ENCODE measurements around the gene ASPHD2.
A peak's percentile ranks its signal among the peaks of the same experiment; 100 is the strongest.

Gene ASPHD2

GRCh38 chr22:26442086-26442756, 13.2 kb downstream of the ASPHD2 start:
- no peak for DNase-seq
- in situ Hi-C loops (cut with MboI; ENCODE audit: low pct_unique_long_range_greater_than_20kb, low sequenced_read_pairs): no loop called here

GRCh38 chr22:26443901-26444690, 15.0 kb downstream of the ASPHD2 start:
- in situ Hi-C loops (cut with MboI; ENCODE audit: low pct_unique_long_range_greater_than_20kb, low sequenced_read_pairs): no loop called here
- no peak for DNase-seq

DNA sequence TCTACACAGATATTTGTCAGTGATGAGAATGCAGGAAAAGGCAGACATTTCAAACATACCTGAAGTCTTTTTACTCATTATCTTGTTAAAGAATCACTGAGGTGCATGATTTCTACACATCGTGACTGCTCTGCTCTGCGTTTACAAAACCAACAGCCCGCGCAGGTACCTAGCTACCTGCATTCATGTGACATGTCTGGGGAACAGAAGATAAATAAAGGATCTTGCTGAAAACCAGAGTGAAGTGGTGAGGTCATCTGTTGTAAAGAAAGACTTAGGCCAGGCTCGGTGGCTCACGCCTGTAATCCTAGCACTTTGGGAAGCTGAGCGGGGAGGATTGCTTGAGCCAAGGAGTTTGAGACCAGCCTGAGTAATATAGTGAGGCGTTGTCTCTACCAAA, 15.7 kb downstream of the ASPHD2 start:
- in situ Hi-C loops (cut with MboI; ENCODE audit: low pct_unique_long_range_greater_than_20kb, low sequenced_read_pairs): no loop called here
- DNase-seq: no peak

- DNase-seq: no peak
- in situ Hi-C loops (cut with MboI; ENCODE audit: low pct_unique_long_range_greater_than_20kb, low sequenced_read_pairs): no loop called here
Observed at GRCh38 chr22:26445577-26446275, 16.7 kb downstream of the ASPHD2 start.

GRCh38 chr22:26446808-26447515, 17.9 kb downstream of the ASPHD2 start:
- in situ Hi-C loops (cut with MboI; ENCODE audit: low pct_unique_long_range_greater_than_20kb, low sequenced_read_pairs): no loop called here
- DNase-seq: no peak

DNA sequence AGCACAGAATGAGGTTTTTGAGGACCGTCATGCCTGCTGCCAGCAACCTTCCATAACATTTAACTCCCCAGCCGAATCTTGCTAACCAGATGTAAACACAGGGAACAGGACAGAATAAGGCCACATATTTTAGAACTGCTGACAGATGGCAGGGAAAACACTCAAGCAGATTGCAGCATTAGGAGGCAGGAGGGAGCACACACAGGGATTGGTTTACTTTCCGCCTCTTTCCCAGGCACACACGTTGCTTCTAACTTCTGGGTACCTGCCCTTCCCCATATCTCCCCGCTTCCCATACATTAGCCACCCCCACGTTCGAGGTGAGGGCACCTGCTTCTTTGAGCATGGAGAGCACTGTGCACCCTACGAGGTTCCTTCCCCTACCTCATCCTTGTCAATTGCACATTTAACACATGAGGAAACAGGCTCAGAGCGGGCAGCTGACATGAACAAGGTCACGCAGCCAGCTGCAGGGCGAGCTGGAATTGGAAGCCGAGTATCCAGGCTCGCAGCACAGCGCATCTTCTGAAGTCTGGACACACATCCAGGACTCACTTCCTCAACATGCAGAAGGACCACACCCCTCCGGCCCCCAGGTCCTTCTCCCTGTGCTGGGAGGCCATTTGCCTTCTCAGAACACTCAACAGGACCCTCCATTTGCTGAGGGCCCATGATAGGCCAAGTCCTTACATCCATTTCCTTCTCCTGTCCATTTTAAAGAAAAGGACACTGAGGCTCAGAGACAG, 18.7 kb downstream of the ASPHD2 start:
- no peak for DNase-seq
- in situ Hi-C loops (cut with MboI; ENCODE audit: low pct_unique_long_range_greater_than_20kb, low sequenced_read_pairs): no loop called here

GRCh38 chr22:26448334-26448733, 19.3 kb downstream of the ASPHD2 start:
- in situ Hi-C loops (cut with MboI; ENCODE audit: low pct_unique_long_range_greater_than_20kb, low sequenced_read_pairs): no loop called here
- DNase-seq: no peak

GRCh38 chr22:26448941-26449340, 19.9 kb downstream of the ASPHD2 start:
- in situ Hi-C loops (cut with MboI; ENCODE audit: low pct_unique_long_range_greater_than_20kb, low sequenced_read_pairs): no loop called here
- no peak for DNase-seq

- no peak for DNase-seq
- in situ Hi-C loops (cut with MboI; ENCODE audit: low pct_unique_long_range_greater_than_20kb, low sequenced_read_pairs): no loop called here
Observed at GRCh38 chr22:26450453-26451185, 21.6 kb downstream of the ASPHD2 start.

- in situ Hi-C loops (cut with MboI; ENCODE audit: low pct_unique_long_range_greater_than_20kb, low sequenced_read_pairs): no loop called here
- no peak for DNase-seq
Observed at GRCh38 chr22:26452236-26453016, 23.4 kb downstream of the ASPHD2 start.

GRCh38 chr22:26453216-26453615, 24.2 kb downstream of the ASPHD2 start:
- in situ Hi-C loops (cut with MboI; ENCODE audit: low pct_unique_long_range_greater_than_20kb, low sequenced_read_pairs): no loop called here
- DNase-seq: no peak

DNA sequence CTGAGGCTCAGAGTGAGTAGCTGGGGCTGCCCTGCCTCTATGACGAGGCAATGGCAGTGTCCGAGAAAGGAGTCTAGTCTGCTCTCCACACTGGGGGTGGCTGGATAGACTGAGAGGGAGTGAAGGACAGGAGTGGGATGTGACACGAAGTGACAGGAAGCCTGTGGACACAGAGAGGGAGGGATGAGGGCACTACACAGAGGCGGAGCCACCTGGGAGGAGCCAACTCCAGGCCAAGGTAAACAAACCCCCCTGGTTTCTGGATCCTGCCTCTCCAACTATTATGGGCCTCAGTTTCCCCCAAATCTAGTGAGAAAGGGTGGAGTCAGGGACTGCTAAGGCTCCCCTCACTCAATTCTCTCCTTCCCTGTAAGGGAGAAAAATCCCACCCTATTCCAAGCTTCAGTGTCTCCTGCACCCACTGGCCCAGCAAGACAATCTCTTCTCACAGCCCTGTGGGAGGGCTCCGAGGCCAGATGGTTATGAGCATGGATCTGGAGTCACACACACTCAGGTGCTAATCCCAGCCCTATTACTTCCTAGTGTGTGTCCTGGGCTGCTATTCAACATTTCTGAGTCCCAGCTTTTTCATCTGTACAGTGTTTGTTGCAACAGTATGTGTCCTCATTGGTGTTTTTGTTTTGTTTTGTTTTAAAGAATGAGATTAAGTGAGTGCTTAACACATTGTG, 24.9 kb downstream of the ASPHD2 start:
- in situ Hi-C loops (cut with MboI; ENCODE audit: low pct_unique_long_range_greater_than_20kb, low sequenced_read_pairs): no loop called here

DNA sequence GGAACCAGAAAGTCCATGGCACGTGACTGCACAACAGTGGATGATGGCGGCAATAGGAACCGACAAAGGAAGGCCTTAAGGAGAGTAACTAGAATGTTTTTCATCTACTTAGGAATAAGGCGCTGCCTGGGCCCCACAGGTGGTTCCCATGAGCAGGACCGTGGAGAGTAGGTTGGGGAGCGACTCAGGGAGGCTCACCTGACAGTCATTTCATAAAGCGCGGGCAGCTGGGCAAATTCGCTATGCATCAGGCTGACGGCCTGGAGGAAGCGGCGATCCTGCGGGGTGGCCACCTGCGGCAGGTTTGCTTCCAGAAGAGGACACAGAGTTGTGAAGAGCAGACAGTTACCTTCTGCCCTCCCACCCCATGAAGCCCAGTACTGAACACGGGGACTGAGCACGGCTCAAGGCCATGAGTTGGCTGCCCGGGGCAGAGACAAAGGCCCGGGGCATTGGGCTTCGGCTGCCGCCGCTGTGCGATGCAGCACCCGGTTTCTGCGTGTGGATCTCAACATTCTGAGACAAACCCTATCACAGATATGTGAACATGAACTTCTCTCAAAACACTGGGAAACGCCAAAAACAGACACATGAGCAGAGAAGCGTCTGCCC, 28.7 kb downstream of the ASPHD2 start:
- in situ Hi-C loops (cut with MboI; ENCODE audit: low pct_unique_long_range_greater_than_20kb, low sequenced_read_pairs): no loop called here

More for the DNA sequence above, 24.9 kb downstream of the ASPHD2 start:
- no peak for DNase-seq

DNA sequence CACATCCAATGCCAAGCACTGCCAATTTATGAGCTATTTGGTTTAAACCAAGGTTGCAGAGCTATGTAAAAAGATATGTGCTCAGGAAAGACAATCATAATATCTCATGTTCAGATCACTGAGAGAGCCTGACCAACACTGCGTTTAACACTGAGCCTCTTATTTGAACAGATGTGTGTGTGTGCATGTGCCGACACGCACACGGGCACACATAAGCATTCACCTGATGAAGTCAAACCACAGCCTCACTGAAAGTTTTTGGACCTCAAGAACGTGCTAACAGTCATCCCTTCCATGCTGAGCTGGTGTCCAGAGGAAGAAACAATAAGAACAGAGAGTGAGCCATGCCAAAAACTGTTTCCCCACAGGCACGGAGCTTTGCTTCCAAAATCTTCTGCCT, 31.1 kb downstream of the ASPHD2 start:
- no peak for DNase-seq
- in situ Hi-C loops (cut with MboI; ENCODE audit: low pct_unique_long_range_greater_than_20kb, low sequenced_read_pairs): loop anchor here (10.0 kb wide), 1 partner anchor 55 kb away; no protein-coding TSS in a partner anchor

More for the DNA sequence above, 28.7 kb downstream of the ASPHD2 start:
- DNase-seq: no peak

DNA sequence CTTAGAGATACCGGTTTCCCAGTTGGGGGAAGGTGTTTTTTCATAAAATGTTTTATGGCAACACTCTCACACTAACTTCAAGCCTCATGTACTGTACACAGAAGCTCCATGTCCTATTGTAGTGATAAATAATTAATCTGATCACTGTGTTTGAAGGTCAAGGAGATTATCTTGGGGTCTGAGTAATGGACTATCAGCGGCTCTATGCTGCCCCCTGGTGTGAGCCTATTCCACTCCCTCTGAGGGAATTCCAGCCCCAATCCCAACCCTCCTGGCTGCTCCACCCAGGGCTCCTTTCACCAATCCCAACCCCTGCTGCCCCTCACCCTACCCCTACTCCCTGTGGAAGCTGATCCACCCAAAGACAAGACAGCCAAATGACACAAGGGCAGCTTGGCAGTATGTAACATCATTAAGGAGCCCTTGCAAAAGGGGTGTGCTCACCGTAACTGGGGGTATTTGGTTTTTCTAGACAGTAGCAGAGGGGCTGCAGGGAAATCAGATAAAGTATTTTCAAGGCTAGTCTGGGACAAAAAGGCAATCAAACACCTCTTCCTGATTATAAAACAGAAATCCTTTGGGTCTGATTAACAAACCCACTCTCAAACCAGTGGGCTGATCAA, 32.2 kb downstream of the ASPHD2 start:
- in situ Hi-C loops (cut with MboI; ENCODE audit: low pct_unique_long_range_greater_than_20kb, low sequenced_read_pairs): loop anchor here (10.0 kb wide), 1 partner anchor 56 kb away; no protein-coding TSS in a partner anchor
- DNase-seq: peak; percentile 54

- in situ Hi-C loops (cut with MboI; ENCODE audit: low pct_unique_long_range_greater_than_20kb, low sequenced_read_pairs): loop anchor here (10.0 kb wide), 1 partner anchor 57 kb away; no protein-coding TSS in a partner anchor
- no peak for DNase-seq
Observed at GRCh38 chr22:26462051-26462450, 33.0 kb downstream of the ASPHD2 start.

Measured in KBM-7 (cell line).